Lung (tissue), 12 donors: ENCODE data around the gene TKFC. TPM values are rescaled to one million over a fixed set of nuclear protein-coding genes. Genes with fewer than 3 reads are reported as not detected.

ENCODE experiments used
- ATAC-seq: fragments of 200-7000 bp; cut with Tn5 transposase; one replicate; pipeline ENCODE4 v1.9.1; 2020; ENCODE audit warnings: moderate number of reproducible peaks; ENCODE audit not compliant: insufficient read depth, low FRiP score
- DNase-seq, 3 donors: peaks; one replicate each; pipeline ENCODE4 v3.0.0-alpha.2; 2013 to 2017
- H3K27ac ChIP-seq, 2 donors: one replicate each; pipeline ENCODE4 v1.5.1; 2013; ENCODE audit warnings: mild to moderate bottlenecking in 2 of 2, moderate library complexity in 2 of 2, control low read depth in 1 of 2, inconsistent platforms in 1 of 2, low read depth in 1 of 2, low read length in 1 of 2
- H3K27me3 ChIP-seq, 3 donors: one replicate each; pipeline ENCODE4 v1.5.1; 2013; ENCODE audit warnings: low read length in 2 of 3; ENCODE audit not compliant: control insufficient read depth in 3 of 3, insufficient read depth in 3 of 3
- H3K36me3 ChIP-seq, 4 donors: one replicate each; pipeline ENCODE4 v1.5.1; 2013; ENCODE audit warnings: low read length in 4 of 4, mild to moderate bottlenecking in 1 of 4, moderate library complexity in 1 of 4; ENCODE audit not compliant: control insufficient read depth in 4 of 4, insufficient read depth in 4 of 4
- H3K4me1 ChIP-seq, 5 donors: one replicate each; pipeline ENCODE4 v1.5.1; 2013; ENCODE audit warnings: low read length in 5 of 5, mild to moderate bottlenecking in 2 of 5, moderate library complexity in 1 of 5; ENCODE audit not compliant: control insufficient read depth in 5 of 5, insufficient read depth in 5 of 5
- H3K4me3 ChIP-seq: one replicate; pipeline ENCODE4 v1.5.1; 2013; ENCODE audit warnings: mild to moderate bottlenecking, control low read depth, moderate library complexity
- H3K9ac ChIP-seq, 2 donors: one replicate each; pipeline ENCODE4 v1.5.1; 2013; ENCODE audit warnings: low read length in 2 of 2, control low read depth in 1 of 2; ENCODE audit not compliant: insufficient read depth in 1 of 2
- H3K9me3 ChIP-seq, 4 donors: one replicate each; pipeline ENCODE4 v1.5.1; 2013; ENCODE audit warnings: low read length in 3 of 4, mild to moderate bottlenecking in 1 of 4, moderate library complexity in 1 of 4; ENCODE audit not compliant: control insufficient read depth in 4 of 4, insufficient read depth in 3 of 4
- WGBS, 2 donors: extraction: QIAGEN DNeasy Blood & Tissue Kit; methylation state at CpG; one replicate each; pipeline ENCODE4 v1.1.7; 2013; 5-methylcytosine and 5-hydroxymethylcytosine counted together
- polyA plus RNA-seq, 2 donors: library from polyadenylated mRNA; stranded (reverse); fragments of 200-250 nt; gene quantifications; one replicate each; pipeline ENCODE4 v1.2.1, GENCODE V29; 2013
- total RNA-seq, 2 donors: library from RNA; depleted of rRNA in 1 of 2; stranded (reverse); fragments of >200 nt in 1 of 2; gene quantifications; one replicate each; pipeline ENCODE4 v1.2.1, GENCODE V29; 2014 to 2021
- TF ChIP-seq, protein P1 (sequence below): IDR thresholded peaks from 2 replicates; pipeline ENCODE4 v1.5.1; 2012; ENCODE audit warnings: mild to moderate bottlenecking; ENCODE audit errors: control extremely low read depth, extremely low read depth
- donor health status: control.
- donor health status: control.
- donor health status: Bipolar disorder and iron deficiency.
- donor health status: healthy.
- donor health status: DM: yes; HTN: yes; CAD: no.

The TKFC gene
- total and polyA plus RNA-seq, 4 donors: 35.0 to 69.2 (median 39.8) TPM

DNA sequence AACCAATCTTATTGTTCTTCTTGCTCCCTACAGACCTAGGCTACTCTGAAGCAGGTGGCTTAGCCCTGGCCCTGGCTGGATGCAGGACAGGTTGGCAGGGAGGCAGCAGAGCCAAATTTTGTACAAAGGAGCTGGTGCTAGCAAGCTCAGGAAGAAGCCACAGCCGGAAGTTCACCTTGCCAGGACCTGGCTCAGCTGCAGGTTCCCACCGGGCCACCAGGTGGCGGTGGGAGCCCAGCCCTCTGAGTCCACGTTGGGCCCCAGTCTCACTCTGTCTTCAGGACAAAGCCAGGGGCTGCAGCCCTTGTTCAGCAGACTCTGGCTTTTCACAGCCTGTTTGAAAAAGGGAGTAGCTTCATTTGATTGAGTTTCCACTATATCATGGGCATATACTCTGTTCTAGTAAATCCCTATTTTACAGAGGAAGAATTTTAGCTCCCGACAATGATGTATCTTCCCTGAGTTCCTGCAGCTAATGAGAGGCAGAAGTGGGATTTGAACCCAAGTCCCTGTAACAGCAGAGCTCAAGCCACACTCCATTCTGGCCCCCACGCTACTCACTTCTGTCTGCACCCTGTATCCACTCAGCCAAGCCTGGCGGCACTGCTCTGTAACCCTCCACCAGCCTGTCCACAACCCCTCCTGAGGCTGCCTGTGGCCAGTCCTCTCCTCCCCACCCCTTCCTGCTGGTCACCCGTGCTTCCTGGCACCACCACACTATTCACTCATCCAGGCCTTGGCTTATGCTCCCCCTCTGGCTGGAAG lies 3.3 kb downstream of the TKFC start:
- Histone ChIP-seq H3K27ac (peak overlapping the region in 1 of 2 donors; percentile 73), H3K36me3 (peaks cover 0 to 7% (median 2%) of the 10 kb centered on the region in 4 donors), H3K27me3 (no peaks in the 10 kb centered on the region), H3K9me3 (no peaks in the 10 kb centered on the region), H3K4me1 (peaks cover 5 to 26% (median 8%) of the 10 kb centered on the region in 5 donors), H3K4me3 (no peak overlapping the region), H3K9ac (no peak overlapping the region)
- peak; percentile 74 to 82 (median 81) for DNase-seq
- 32 to 33% methylated on average over 8 of the region's 8 CpGs for WGBS, 2 donors
- ATAC-seq: peak; percentile 73
- TF ChIP-seq, protein P1, sequence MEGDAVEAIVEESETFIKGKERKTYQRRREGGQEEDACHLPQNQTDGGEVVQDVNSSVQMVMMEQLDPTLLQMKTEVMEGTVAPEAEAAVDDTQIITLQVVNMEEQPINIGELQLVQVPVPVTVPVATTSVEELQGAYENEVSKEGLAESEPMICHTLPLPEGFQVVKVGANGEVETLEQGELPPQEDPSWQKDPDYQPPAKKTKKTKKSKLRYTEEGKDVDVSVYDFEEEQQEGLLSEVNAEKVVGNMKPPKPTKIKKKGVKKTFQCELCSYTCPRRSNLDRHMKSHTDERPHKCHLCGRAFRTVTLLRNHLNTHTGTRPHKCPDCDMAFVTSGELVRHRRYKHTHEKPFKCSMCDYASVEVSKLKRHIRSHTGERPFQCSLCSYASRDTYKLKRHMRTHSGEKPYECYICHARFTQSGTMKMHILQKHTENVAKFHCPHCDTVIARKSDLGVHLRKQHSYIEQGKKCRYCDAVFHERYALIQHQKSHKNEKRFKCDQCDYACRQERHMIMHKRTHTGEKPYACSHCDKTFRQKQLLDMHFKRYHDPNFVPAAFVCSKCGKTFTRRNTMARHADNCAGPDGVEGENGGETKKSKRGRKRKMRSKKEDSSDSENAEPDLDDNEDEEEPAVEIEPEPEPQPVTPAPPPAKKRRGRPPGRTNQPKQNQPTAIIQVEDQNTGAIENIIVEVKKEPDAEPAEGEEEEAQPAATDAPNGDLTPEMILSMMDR: peak; percentile 91

DNA sequence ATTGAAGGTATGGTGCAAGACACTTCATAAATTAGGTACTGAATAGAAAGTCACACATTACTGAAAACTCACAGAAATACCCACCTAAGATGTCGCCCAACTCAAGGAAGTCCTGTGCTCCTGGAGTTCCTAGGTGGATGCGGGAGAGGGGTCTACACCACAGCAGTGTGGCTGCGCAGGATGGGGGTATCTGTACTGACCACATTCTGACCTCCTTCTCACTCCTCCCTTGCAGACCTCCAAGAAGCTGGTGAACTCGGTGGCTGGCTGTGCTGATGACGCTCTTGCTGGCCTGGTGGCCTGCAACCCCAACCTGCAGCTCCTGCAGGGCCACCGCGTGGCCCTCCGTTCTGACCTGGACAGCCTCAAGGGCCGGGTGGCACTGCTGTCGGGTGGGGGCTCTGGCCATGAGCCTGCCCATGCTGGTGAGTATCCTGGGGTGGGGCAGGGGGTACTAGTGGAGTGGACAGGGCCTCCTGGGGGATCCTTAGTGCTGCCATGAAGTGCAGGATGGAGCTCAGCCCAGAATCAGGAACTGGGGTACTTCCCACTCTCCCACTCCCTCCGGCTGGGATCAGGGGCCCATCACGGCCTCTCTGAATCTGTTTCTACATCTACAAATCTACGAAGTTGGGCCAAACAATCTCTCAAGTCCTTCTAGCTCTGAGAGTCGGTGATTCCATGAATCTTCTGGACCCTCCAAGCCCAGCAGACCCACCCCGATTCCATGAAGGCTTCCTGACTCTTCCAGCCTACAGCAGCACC lies 4.9 kb downstream of the TKFC start:
- DNase-seq: no peak
- TF ChIP-seq, protein P1: no peak
- no peak for ATAC-seq
- no peaks in the 10 kb centered on the region for H3K27me3 ChIP-seq
- no peaks in the 10 kb centered on the region for H3K9me3 ChIP-seq
- no peak overlapping the region for H3K9ac ChIP-seq
- H3K27ac ChIP-seq: no peak overlapping the region
- WGBS, 2 donors: 96 to 97% methylated on average over 15 of the region's 15 CpGs
- H3K4me1 ChIP-seq: peaks cover 0 to 16% (median 3%) of the 10 kb centered on the region in 5 donors
- H3K4me3 ChIP-seq: no peak overlapping the region
- H3K36me3 ChIP-seq: peaks cover 0 to 12% (median 3%) of the 10 kb centered on the region in 4 donors

DNA sequence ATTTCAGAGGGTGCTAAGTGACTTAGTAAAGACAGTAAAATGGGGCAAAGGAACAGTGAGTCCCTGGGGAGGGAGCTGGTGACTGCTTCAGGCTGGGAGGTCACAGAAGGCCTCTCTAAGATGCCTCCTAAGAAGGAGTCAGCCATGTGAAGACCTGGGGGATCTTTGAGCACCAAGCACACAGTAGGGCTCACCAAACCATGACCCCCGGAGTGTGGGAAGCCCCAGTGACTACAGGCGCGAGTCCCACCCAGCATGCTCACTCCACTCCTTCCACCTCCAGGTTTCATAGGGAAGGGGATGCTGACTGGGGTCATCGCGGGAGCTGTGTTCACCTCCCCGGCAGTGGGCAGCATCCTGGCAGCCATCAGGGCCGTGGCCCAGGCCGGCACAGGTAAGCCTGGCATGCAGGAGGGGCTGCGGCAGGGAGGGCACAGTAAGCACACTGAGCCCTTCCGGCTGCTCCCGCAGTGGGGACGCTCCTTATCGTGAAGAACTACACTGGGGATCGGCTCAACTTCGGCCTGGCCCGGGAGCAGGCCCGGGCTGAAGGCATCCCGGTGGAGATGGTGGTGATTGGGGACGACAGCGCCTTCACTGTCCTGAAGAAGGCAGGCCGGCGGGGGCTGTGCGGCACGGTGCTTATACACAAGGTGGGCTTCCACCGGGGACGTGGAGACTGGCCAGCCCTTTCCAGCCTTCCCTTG lies 5.9 kb downstream of the TKFC start:
- no peaks in the 10 kb centered on the region for H3K27me3 ChIP-seq
- H3K27ac ChIP-seq: no peak overlapping the region
- H3K36me3 ChIP-seq: peaks cover 0 to 14% (median 7%) of the 10 kb centered on the region in 4 donors
- TF ChIP-seq, protein P1: no peak
- H3K9ac ChIP-seq: no peak overlapping the region
- ATAC-seq: no peak
- H3K4me1 ChIP-seq: peaks cover 0 to 11% (median under 1%) of the 10 kb centered on the region in 5 donors
- DNase-seq: no peak
- no peaks in the 10 kb centered on the region for H3K9me3 ChIP-seq
- no peak overlapping the region for H3K4me3 ChIP-seq
- WGBS, 2 donors: 92 to 94% methylated on average over 26 of the region's 26 CpGs
